K562 (cell line): Measurements from ENCODE around the gene PHYKPL. TPM values are rescaled to one million over a fixed set of nuclear protein-coding genes. Genes with fewer than 3 reads are reported as not detected.

ENCODE experiments used
- ATAC-seq: fragments of 200-7000 bp; cut with Tn5 transposase; 3 replicates; pipeline ENCODE4 v1.9.1; 2020; ENCODE audit warnings: moderate library complexity
- BruUV-seq: library from RNA; stranded (reverse); fragments of 400-500 nt; replicated peaks from 2 replicates; lab custom pipeline; 2021; lab: Mats Ljungman, UMichigan
- CTCF ChIA-PET: fragments of 300-600 bp; formaldehyde crosslinking; extraction: SDS; loops from one replicate; lab custom pipeline; 2021; ENCODE audit warnings: low intra/inter-chr PET ratio; lab: Yijun Ruan, JAX
- POLR2A ChIA-PET: fragments of 300-600, 350-650 bp; sonication (Branson Sonifier 250); formaldehyde crosslinking; extraction: SDS; loops from one replicate; lab custom pipeline; 2021; ENCODE audit warnings: antibody characterized with exemption, inconsistent platforms; lab: Yijun Ruan, JAX
- DNase-seq, 4 experiments: peaks; one replicate each; pipeline versions ENCODE4 v3.0.0 to v3.0.0-alpha.2; 2011 to 2018; ENCODE audit warnings: low spot score in 3 of 4, mixed read lengths in 3 of 4; ENCODE audit errors: extremely low read depth in 1 of 4
- FAIRE-seq: peaks from 2 replicates; lab custom pipeline; 2011; peaks lifted over from hg19 to GRCh38; lab: Jason Lieb, UNC
- H2AFZ ChIP-seq: 2 replicates; pipeline ENCODE4 v1.6.0; 2011; ENCODE audit warnings: low read depth, low read length, control low read depth, inconsistent platforms
- H3K27ac ChIP-seq: fragments of 200-600 bp; 3 replicates; pipeline ENCODE4 v1.8.0; 2011; ENCODE audit warnings: low read depth, mild to moderate bottlenecking, control low read depth, inconsistent platforms, low read length, moderate library complexity, mixed read lengths; ENCODE audit errors: extremely low read depth
- H3K27me3 ChIP-seq, 2 experiments: fragments of 300-600 bp in 1 of 2; 2 replicates in 1 of 2; 3 replicates in 1 of 2; pipeline versions ENCODE4 v1.6.0 to v1.8.0; 2011; ENCODE audit warnings: inconsistent platforms in 2 of 2, low read length in 2 of 2, mild to moderate bottlenecking in 1 of 2, mixed read lengths in 1 of 2, moderate library complexity in 1 of 2; ENCODE audit not compliant: control insufficient read depth in 2 of 2, insufficient read depth in 2 of 2
- H3K36me3 ChIP-seq: fragments of 300-600 bp; 3 replicates; pipeline ENCODE4 v1.8.0; 2011; ENCODE audit warnings: mild to moderate bottlenecking, low read length, inconsistent platforms; ENCODE audit not compliant: control insufficient read depth, insufficient read depth
- H3K4me1 ChIP-seq, 2 experiments: fragments of 200-600 bp in 1 of 2; replicated peaks in 1 of 2; 2 replicates in 1 of 2; 3 replicates in 1 of 2; pipeline versions ENCODE4 v1.5.1 to v1.8.0; 2011; ENCODE audit warnings: inconsistent platforms in 2 of 2, low read length in 2 of 2, mild to moderate bottlenecking in 1 of 2, mixed read lengths in 1 of 2, moderate library complexity in 1 of 2; ENCODE audit not compliant: control insufficient read depth in 2 of 2, insufficient read depth in 2 of 2
- H3K4me2 ChIP-seq: 2 replicates; pipeline ENCODE4 v1.6.1; 2011; ENCODE audit warnings: low read length, control low read depth, inconsistent platforms, mixed read lengths; ENCODE audit not compliant: insufficient read depth
- H3K4me3 ChIP-seq: fragments of 200-600 bp; sonication (generic), shearing (Covaris generic); 2 replicates; pipeline ENCODE4 v1.5.1; 2016; ENCODE audit warnings: control low read depth, inconsistent platforms
- H3K79me2 ChIP-seq: fragments of 200-600 bp; 3 replicates; pipeline ENCODE4 v1.8.0; 2011; ENCODE audit warnings: low read length, inconsistent platforms; ENCODE audit not compliant: control insufficient read depth, insufficient read depth
- H3K9ac ChIP-seq, 2 experiments: 2 replicates each; pipeline versions ENCODE4 v1.6.0 to v1.6.1; 2011; ENCODE audit warnings: low read depth in 2 of 2, low read length in 2 of 2, control low read depth in 1 of 2, inconsistent platforms in 1 of 2, mild to moderate bottlenecking in 1 of 2, mixed read lengths in 1 of 2; ENCODE audit not compliant: insufficient read depth in 1 of 2
- H3K9me1 ChIP-seq: one replicate; pipeline ENCODE4 v1.6.0; 2011; ENCODE audit warnings: inconsistent platforms, mild to moderate bottlenecking, low read length, moderate library complexity; ENCODE audit not compliant: control insufficient read depth, insufficient read depth
- H3K9me3 ChIP-seq: replicated peaks from 2 replicates; pipeline ENCODE4 v1.5.1; 2011; ENCODE audit warnings: low read depth, low read length, inconsistent platforms; ENCODE audit not compliant: control insufficient read depth, insufficient read depth
- H4K20me1 ChIP-seq: replicated peaks from 2 replicates; pipeline ENCODE4 v1.6.1; 2011; ENCODE audit warnings: low read length, inconsistent platforms, mixed read lengths; ENCODE audit not compliant: control insufficient read depth, insufficient read depth
- ARHGAP35 ChIP-seq: fragments of 450-650 bp; IDR thresholded peaks from 2 replicates; pipeline ENCODE4 v1.6.1; 2018; ENCODE audit not compliant: partially characterized antibody
- EHMT2 ChIP-seq: fragments of 450-650 bp; IDR thresholded peaks from 2 replicates; pipeline ENCODE4 v1.6.1; 2018; ENCODE audit warnings: antibody characterized with exemption
- ETS2 ChIP-seq: IDR thresholded peaks from 2 replicates; pipeline ENCODE4 v1.6.1; 2016; ENCODE audit warnings: borderline replicate concordance, missing genetic modification characterization, mild to moderate bottlenecking, moderate library complexity, missing compliant biosample characterization; ENCODE audit not compliant: poor library complexity, severe bottlenecking
- FOXP1 ChIP-seq: sonication (generic); formaldehyde crosslinking; IDR thresholded peaks from 2 replicates; pipeline ENCODE4 v1.8.0; 2022; ENCODE audit warnings: mild to moderate bottlenecking, missing genetic modification reagents
- KLF10 ChIP-seq: fragments of 250-450 bp; sonication (Bioruptor Pico); IDR thresholded peaks from 2 replicates; pipeline ENCODE4 v1.6.1; 2021; ENCODE audit warnings: matching md5 sums
- MED1 ChIP-seq: sonication (generic); formaldehyde crosslinking; IDR thresholded peaks from 2 replicates; pipeline ENCODE4 v1.8.1; 2023; ENCODE audit warnings: missing genetic modification reagents, borderline replicate concordance
- POLR2A ChIP-seq: fragments of 450-650 bp; conservative IDR thresholded peaks from 2 replicates; pipeline ENCODE4 v1.6.1; 2016
- POLR2AphosphoS5 ChIP-seq: IDR thresholded peaks from 2 replicates; pipeline ENCODE4 v1.6.1; 2011; ENCODE audit warnings: mild to moderate bottlenecking, low read depth, low read length, moderate library complexity; ENCODE audit not compliant: control insufficient read depth, insufficient read depth
- SETDB1 ChIP-seq: IDR thresholded peaks from one replicate; pipeline ENCODE4 v1.6.1; 2012; ENCODE audit warnings: low read length, control low read depth, inconsistent platforms
- SIX5 ChIP-seq, 2 experiments: IDR thresholded peaks; 2 replicates each; pipeline ENCODE4 v1.6.1; 2011; ENCODE audit warnings: low read length in 2 of 2, borderline replicate concordance in 1 of 2, low read depth in 1 of 2, mild to moderate bottlenecking in 1 of 2, moderate library complexity in 1 of 2; ENCODE audit not compliant: insufficient read depth in 1 of 2
- SMARCA4 ChIP-seq: fragments of 450-650 bp; IDR thresholded peaks from 2 replicates; pipeline ENCODE4 v1.6.1; 2016
- SMARCA5 ChIP-seq: fragments of 450-650 bp; IDR thresholded peaks from 2 replicates; pipeline ENCODE4 v1.6.1; 2016
- SMC3 ChIP-seq: conservative IDR thresholded peaks from 2 replicates; pipeline ENCODE4 v1.6.1; 2011; ENCODE audit warnings: low read depth, low read length, improper control_type of control experiment; ENCODE audit not compliant: insufficient read depth
- SUPT5H ChIP-seq: fragments of 450-650 bp; IDR thresholded peaks from 2 replicates; pipeline ENCODE4 v1.6.1; 2016
- TCF7L2 ChIP-seq: fragments of 150-350 bp; IDR thresholded peaks from 2 replicates; pipeline ENCODE4 v1.6.1; 2016; ENCODE audit warnings: low read depth, mild to moderate bottlenecking, low read length, moderate library complexity
- TOE1 ChIP-seq, 2 experiments: fragments of 450-650 bp in 1 of 2; sonication (generic) in 1 of 2; formaldehyde crosslinking in 1 of 2; IDR thresholded peaks; 2 replicates each; pipeline versions ENCODE4 v1.7.1 to v1.8.0; 2016 to 2022; ENCODE audit warnings: borderline replicate concordance in 2 of 2, mild to moderate bottlenecking in 2 of 2, antibody characterized with exemption in 1 of 2, inconsistent platforms in 1 of 2, low read depth in 1 of 2, missing genetic modification reagents in 1 of 2, moderate library complexity in 1 of 2
- ZNF134 ChIP-seq: fragments of 250-450 bp; sonication (Bioruptor Pico); conservative IDR thresholded peaks from 2 replicates; pipeline ENCODE4 v1.4.0; 2020
- ZNF253 ChIP-seq: fragments of 250-450 bp; sonication (Bioruptor Pico); conservative IDR thresholded peaks from 2 replicates; pipeline ENCODE4 v1.6.1; 2021; ENCODE audit warnings: mild to moderate bottlenecking
- ZNF263 ChIP-seq: sonication (generic); formaldehyde crosslinking; IDR thresholded peaks from 2 replicates; pipeline ENCODE4 v1.8.0; 2022; ENCODE audit warnings: mild to moderate bottlenecking, missing genetic modification reagents, borderline replicate concordance
- ZNF586 ChIP-seq: fragments of 450-650 bp; formaldehyde crosslinking; conservative IDR thresholded peaks from 2 replicates; pipeline ENCODE4 v1.4.0; 2020; ENCODE audit warnings: mild to moderate bottlenecking, moderate library complexity
- ZNF589 ChIP-seq: fragments of 200-800 bp; sonication (Bioruptor generic); IDR thresholded peaks from 2 replicates; pipeline ENCODE4 v1.6.1; 2016; ENCODE audit warnings: low read depth, missing genetic modification characterization, missing compliant biosample characterization
- ZSCAN29 ChIP-seq: fragments of 450-650 bp; IDR thresholded peaks from 2 replicates; pipeline ENCODE4 v1.6.1; 2017
- WGBS: fragments of 100-300 bp; shearing (Covaris generic); methylation state at CpG from one replicate; pipeline ENCODE4 v1.1.6; 2016; ENCODE audit warnings: low coverage, mixed read lengths; ENCODE audit not compliant: insufficient coverage; ENCODE audit errors: missing lambda C conversion rate; 5-methylcytosine and 5-hydroxymethylcytosine counted together
- in situ Hi-C: fragments of 300-500 bp; cut with MboI; formaldehyde crosslinking; loops from 4 replicates; pipeline ENCODE4 v1.15.0; 2018; ENCODE audit warnings: inconsistent platforms, mixed read lengths
- intact Hi-C: fragments of 100-400 bp; cut with micrococcal nuclease; formaldehyde crosslinking; loops from 2 replicates; pipeline ENCODE4 v1.14.2; 2022
- polyA plus RNA-seq, 8 experiments: library from polyadenylated mRNA; depleted of rRNA in 4 of 8; stranded (reverse) in 5 of 8; unstranded in 3 of 8; fragments of >200 nt; fragmentation: Nextera tagmentation in 2 of 8; fragmentation: Illumina TruSeq in 1 of 8; extraction: Ambion mirVana in 2 of 8; extraction: Trizol in 1 of 8; gene quantifications; 2 replicates each; pipeline versions ENCODE4 v1.2.1 to v1.2.3, GENCODE V29; 2011 to 2014; ENCODE audit warnings: inconsistent platforms in 1 of 8, missing spikeins in 1 of 8
- total RNA-seq, 7 experiments: library from RNA; depleted of rRNA in 6 of 7; stranded (reverse); fragments of >200 nt in 6 of 7; fragmentation: Illumina TruSeq in 2 of 7; extraction: Trizol in 2 of 7; gene quantifications; 2 replicates each; pipeline versions ENCODE4 v1.2.1 to v1.2.3, GENCODE V29; 2011 to 2021; ENCODE audit warnings: low replicate concordance in 1 of 7
- TF ChIP-seq, protein P1 (sequence below): fragments of 450-650 bp; formaldehyde crosslinking; IDR thresholded peaks from 2 replicates; pipeline ENCODE4 v1.4.0; 2020; ENCODE audit warnings: mild to moderate bottlenecking, moderate library complexity
- TF ChIP-seq, protein P2 (sequence below): sonication (generic); formaldehyde crosslinking; IDR thresholded peaks from 2 replicates; pipeline ENCODE4 v1.8.0; 2022; ENCODE audit warnings: missing genetic modification reagents, mild to moderate bottlenecking, moderate library complexity, borderline replicate concordance

The PHYKPL gene
- total and polyA plus RNA-seq, 9 of the 15 experiments (the other 6 are each of a cell fraction or from before 2014, with no cell fraction given): 4.7 to 34.7 (median 18.6) TPM

DNA sequence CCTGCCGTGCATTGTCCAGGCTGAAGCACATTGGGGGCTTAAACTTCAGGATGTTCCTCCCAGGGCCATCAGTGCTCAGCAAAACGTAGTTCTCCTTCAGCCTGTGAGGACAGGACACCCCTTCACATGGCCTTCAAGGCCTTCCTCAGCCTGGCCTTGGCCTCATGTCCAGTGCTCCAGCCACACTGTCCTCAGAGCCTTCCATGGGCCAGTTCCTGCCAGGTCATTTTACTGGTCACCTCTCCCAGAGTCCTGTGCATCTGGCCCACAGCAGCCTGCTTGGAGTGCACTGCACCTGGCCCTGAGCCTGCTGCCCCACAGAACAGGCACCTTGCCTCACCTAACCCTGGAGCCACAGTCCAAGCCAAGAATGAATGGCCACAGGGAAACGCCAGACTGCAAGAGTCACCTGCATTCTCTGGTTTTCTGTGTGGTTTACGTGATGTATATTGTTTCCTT lies 19.6 kb downstream of the PHYKPL start:
- Histone ChIP-seq H3K9me3 (no peaks in the 10 kb centered on the region), H3K79me2 (peaks cover 19% of the 10 kb centered on the region), H3K4me2 (no peak overlapping the region), H2AFZ (no peak overlapping the region), H3K4me3 (no peak overlapping the region), H3K27me3 (no peaks in the 10 kb centered on the region), H4K20me1 (peaks cover 48% of the 10 kb centered on the region), H3K27ac (peak overlapping the region; percentile 36; the same call in 1 of the 3 replicates), H3K9me1 (peaks cover 2% of the 10 kb centered on the region), H3K9ac (peak overlapping the region in 1 of 2 experiments; percentile 18; a peak in 2 of 4 replicates), H3K4me1 (peaks cover 2 to 15% of the 10 kb centered on the region in 2 experiments; a peak in 3 of 5 replicates), H3K36me3 (peaks cover 92% of the 10 kb centered on the region)
- FAIRE-seq: no peak
- DNase-seq: no peak
- 53% methylated on average over 4 of the region's 4 CpGs for WGBS
- ChIA-PET CTCF (no interaction called here), POLR2A (interaction anchor here (0.6 to 12.7 kb wide), 15 partner anchors 9 to 942 kb away, joined by 3 to 162 read pairs (median 4); partner anchors contain the start of genes HNRNPAB, NHP2 and PHYKPL)
- intact Hi-C loops: no loop called here
- peak; percentile 23 for ATAC-seq
- no TSS peak for BruUV-seq
- in situ Hi-C loops: no loop called here
- TF ChIP-seq EHMT2 (no peak), POLR2AphosphoS5 (peak; percentile 15; the same call in 1 of the 2 replicates), FOXP1 (CRISPR knock-in tag) (no peak), ZNF134 (CRISPR knock-in tag) (peak; percentile 62; the same call in 1 of the 2 replicates), SUPT5H (peak; percentile 68), ZNF263 (CRISPR knock-in tag) (no peak), SMARCA4 (no peak), SETDB1 (no peak), ETS2 (tag) (no peak), TCF7L2 (no peak), SMARCA5 (no peak), KLF10 (no peak), ZNF253 (no peak), ZNF589 (CRISPR knock-in tag) (no peak), ZSCAN29 (no peak), ARHGAP35 (no peak), SMC3 (no peak), ZNF586 (CRISPR knock-in tag) (no peak), SIX5 (IDR thresholded peaks at IDR 0.05; ENCODE audit: borderline replicate concordance in 1 of 2, insufficient read depth in 1 of 2, low read depth in 1 of 2, low read length in 2 of 2) (no peak), TOE1 (IDR thresholded peaks at IDR 0.05; ENCODE audit: borderline replicate concordance) (no peak), TOE1 (CRISPR knock-in tag; IDR thresholded peaks at IDR 0.05; ENCODE audit: borderline replicate concordance, low read depth) (no peak), POLR2A (peak; percentile 61), MED1 (CRISPR knock-in tag) (no peak)
- TF ChIP-seq, protein P1, sequence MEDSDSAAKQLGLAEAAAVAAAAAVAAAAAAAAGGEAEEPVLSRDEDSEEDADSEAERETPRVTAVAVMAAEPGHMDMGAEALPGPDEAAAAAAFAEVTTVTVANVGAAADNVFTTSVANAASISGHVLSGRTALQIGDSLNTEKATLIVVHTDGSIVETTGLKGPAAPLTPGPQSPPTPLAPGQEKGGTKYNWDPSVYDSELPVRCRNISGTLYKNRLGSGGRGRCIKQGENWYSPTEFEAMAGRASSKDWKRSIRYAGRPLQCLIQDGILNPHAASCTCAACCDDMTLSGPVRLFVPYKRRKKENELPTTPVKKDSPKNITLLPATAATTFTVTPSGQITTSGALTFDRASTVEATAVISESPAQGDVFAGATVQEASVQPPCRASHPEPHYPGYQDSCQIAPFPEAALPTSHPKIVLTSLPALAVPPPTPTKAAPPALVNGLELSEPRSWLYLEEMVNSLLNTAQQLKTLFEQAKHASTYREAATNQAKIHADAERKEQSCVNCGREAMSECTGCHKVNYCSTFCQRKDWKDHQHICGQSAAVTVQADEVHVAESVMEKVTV (CRISPR knock-in tag): no peak
- TF ChIP-seq, protein P2, sequence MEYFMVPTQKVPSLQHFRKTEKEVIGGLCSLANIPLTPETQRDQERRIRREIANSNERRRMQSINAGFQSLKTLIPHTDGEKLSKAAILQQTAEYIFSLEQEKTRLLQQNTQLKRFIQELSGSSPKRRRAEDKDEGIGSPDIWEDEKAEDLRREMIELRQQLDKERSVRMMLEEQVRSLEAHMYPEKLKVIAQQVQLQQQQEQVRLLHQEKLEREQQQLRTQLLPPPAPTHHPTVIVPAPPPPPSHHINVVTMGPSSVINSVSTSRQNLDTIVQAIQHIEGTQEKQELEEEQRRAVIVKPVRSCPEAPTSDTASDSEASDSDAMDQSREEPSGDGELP (CRISPR knock-in tag): no peak; the same call in 1 of the 2 replicates
